Camera-type eye (tissue), 1 donor: ENCODE measurements around the gene COMMD7. TPM values are rescaled to one million over a fixed set of nuclear protein-coding genes. Genes with fewer than 3 reads are reported as not detected.

Experiments used
- total RNA-seq: library from RNA; depleted of rRNA; stranded (reverse); fragments of >200 nt; gene quantifications from one replicate; pipeline ENCODE4 v1.2.3, GENCODE V29; 2014

The COMMD7 gene
- total RNA-seq, result 31.9 TPM

GRCh38 chr20:32743237-32744112 is at the start of gene COMMD7:
Gene COMMD7, minus strand, starts transcription at chr20:32743467. Its CDS starts 76 bp downstream, at chr20:32743391.

DNA sequence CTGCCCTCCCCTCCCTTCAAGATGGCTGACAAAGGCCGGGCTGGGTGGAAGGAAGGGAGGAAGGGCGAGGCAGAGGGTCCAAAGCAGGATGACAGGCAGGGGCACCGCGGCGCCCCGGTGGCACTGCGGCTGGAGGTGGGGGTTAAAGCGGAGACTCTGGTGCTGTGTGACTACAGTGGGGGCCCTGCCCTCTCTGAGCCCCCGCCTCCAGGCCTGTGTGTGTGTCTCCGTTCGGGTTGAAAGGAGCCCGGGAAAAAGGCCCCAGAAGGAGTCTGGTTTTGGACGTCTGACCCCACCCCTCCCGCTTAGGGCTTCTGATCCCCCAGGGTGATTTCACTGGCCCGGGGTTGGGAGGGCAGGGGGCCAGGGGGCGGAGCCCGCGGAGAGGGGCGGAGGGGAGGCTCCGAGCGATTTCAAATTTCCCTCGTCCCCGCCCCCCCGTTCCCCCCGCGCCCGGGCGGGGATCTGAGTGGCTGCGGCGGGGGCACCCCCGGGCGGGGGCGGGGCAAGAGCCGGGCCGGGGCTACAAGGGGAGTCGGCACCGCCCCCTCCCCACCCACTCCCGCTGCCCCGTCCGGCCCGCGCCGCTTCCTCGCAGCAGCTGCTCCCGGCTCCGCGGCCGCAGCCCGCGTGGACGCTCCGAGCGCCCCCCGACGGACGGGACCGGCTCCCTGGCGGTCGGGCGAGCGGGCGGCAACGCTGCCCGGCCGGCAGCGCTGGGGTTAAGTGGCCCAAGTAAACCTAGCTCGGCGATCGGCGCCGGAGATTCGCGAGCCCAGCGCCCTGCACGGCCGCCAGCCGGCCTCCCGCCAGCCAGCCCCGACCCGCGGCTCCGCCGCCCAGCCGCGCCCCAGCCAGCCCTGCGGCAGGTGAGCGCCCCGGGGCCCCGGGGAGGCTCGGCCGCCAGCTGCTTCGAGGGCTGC is 18.8 kb upstream of the COMMD7 start, which contains the start of gene DNMT3B:
Gene DNMT3B (plus strand): TSS at position 555 of the 923 bp plus-strand sequence. CDS start 17,939 bp downstream, outside the sequence.

Other genes with a start within 250 kb of the COMMD7 start
- gene NOL4L, start 158.1 kb downstream of the COMMD7 start, total RNA-seq, result 42.4 TPM
- 0.60 TPM for gene C20orf203, start 69.5 kb downstream of the COMMD7 start, total RNA-seq
- gene DNMT3B, start 18.9 kb upstream of the COMMD7 start, total RNA-seq, result 10.0 TPM
- gene MAPRE1, start 76.5 kb upstream of the COMMD7 start, total RNA-seq, result 145 TPM
- gene EFCAB8, start 115.5 kb upstream of the COMMD7 start, total RNA-seq, result 0.05 TPM